Measurements from ENCODE around the gene IQSEC3. TPM values are rescaled to one million over a fixed set of nuclear protein-coding genes. Genes with fewer than 3 reads are reported as not detected.

Gene IQSEC3
- total RNA-seq, 1 experiment from 2014 or later, result 0.55 TPM

DNA sequence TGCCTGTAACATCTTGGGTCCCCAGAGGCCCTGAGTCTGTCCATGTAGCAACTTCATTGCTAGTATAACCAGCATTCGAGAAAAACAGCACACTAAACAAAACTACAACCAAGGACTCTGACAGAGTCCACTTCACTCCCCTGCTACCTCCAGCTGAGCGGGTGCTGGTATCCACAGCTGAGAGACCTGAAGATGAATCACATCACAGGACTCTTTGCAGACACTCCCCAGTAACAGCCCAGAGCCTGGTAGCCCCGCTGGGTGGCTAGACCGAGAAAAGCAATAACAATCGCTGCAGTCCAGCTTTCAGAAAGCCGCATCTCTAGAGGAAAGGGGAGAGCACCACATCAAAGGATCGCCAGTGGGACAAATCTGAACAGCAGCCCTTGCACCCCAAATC, 9.0 kb upstream of the IQSEC3 start:
- no peak overlapping the region for H4K5ac ChIP-seq (ENCODE audit: insufficient read length, low read depth, low read length)
- no peak overlapping the region for H3T11ph ChIP-seq (ENCODE audit: low read length)
- Mint-ChIP-seq H3K9me3 (peaks cover 16 to 48% of the 10 kb centered on the region in 2 experiments), H3K27ac (no peak overlapping the region), H3K4me3 (no peak overlapping the region), H3K36me3 (ENCODE audit: insufficient read depth in 1 of 3, low read depth in 3 of 3) (no peaks in the 10 kb centered on the region), H3K27me3 (ENCODE audit: low read depth) (peaks cover 64% of the 10 kb centered on the region), H3K4me1 (peaks cover 22 to 25% of the 10 kb centered on the region in 2 experiments)
- no peak overlapping the region for H3K4me2 ChIP-seq (ENCODE audit: insufficient read depth, insufficient read length, low read length)
- no peak overlapping the region for H2AFZ ChIP-seq (ENCODE audit: low read length)
- H3K9me3 ChIP-seq (ENCODE audit: control insufficient read depth, low read depth, low read length), result no peaks in the 10 kb centered on the region
- no peaks in the 10 kb centered on the region; the same call in 1 of the 2 replicates for H3K4me1 ChIP-seq (ENCODE audit: insufficient read depth, low read length)
- H4K91ac ChIP-seq (ENCODE audit: insufficient read length, low read depth, low read length), result no peak overlapping the region
- no peak overlapping the region for H2BK120ac ChIP-seq (ENCODE audit: low read depth, low read length, poor library complexity, severe bottlenecking)
- no peak overlapping the region for H2BK5ac ChIP-seq (ENCODE audit: insufficient read length, low read length)
- no peak for DNase-seq
- no CpG with 5 or more reads among the region's 7 CpGs for WGBS (ENCODE audit: extremely low coverage, insufficient read length, low lambda C conversion rate)
- H2BK12ac ChIP-seq (ENCODE audit: insufficient read length, low read depth, low read length), result no peak overlapping the region
- H3K23me2 ChIP-seq (ENCODE audit: insufficient read length, low read depth, low read length, poor library complexity, severe bottlenecking), result peaks cover 3% of the 10 kb centered on the region
- no peaks in the 10 kb centered on the region for H3K79me2 ChIP-seq (ENCODE audit: insufficient read depth, low read length)
- H2AK5ac ChIP-seq (ENCODE audit: insufficient read length, low read length), result no peak overlapping the region
- no peak overlapping the region for H3K9ac ChIP-seq (ENCODE audit: extremely low read depth, insufficient read length, low read length)
- TF ChIP-seq, protein P1, sequence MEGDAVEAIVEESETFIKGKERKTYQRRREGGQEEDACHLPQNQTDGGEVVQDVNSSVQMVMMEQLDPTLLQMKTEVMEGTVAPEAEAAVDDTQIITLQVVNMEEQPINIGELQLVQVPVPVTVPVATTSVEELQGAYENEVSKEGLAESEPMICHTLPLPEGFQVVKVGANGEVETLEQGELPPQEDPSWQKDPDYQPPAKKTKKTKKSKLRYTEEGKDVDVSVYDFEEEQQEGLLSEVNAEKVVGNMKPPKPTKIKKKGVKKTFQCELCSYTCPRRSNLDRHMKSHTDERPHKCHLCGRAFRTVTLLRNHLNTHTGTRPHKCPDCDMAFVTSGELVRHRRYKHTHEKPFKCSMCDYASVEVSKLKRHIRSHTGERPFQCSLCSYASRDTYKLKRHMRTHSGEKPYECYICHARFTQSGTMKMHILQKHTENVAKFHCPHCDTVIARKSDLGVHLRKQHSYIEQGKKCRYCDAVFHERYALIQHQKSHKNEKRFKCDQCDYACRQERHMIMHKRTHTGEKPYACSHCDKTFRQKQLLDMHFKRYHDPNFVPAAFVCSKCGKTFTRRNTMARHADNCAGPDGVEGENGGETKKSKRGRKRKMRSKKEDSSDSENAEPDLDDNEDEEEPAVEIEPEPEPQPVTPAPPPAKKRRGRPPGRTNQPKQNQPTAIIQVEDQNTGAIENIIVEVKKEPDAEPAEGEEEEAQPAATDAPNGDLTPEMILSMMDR (conservative IDR thresholded peaks at IDR 0.05), result no peak
- H3K4ac ChIP-seq (ENCODE audit: low read depth, low read length), result no peak overlapping the region
- H3K27me3 ChIP-seq (ENCODE audit: insufficient read depth, low read length), result peaks cover 5% of the 10 kb centered on the region; the same call in 1 of the 2 replicates
- H4K20me1 ChIP-seq (ENCODE audit: control insufficient read depth, insufficient read depth, insufficient read length), result no peaks in the 10 kb centered on the region
- H3K79me1 ChIP-seq (ENCODE audit: insufficient read depth, low read depth, low read length, poor library complexity, severe bottlenecking), result no peaks in the 10 kb centered on the region
- H3K23ac ChIP-seq (ENCODE audit: insufficient read length, low read depth, low read length), result no peak overlapping the region
- H3K56ac ChIP-seq (ENCODE audit: insufficient read length, low read depth, low read length), result no peak overlapping the region
- no peak overlapping the region for H3K27ac ChIP-seq (ENCODE audit: insufficient read length, low read depth, low read length)
- no peak overlapping the region for H2BK15ac ChIP-seq (ENCODE audit: low read depth, low read length)
- no peak overlapping the region for H3K14ac ChIP-seq (ENCODE audit: insufficient read depth, low read length)
- H4K8ac ChIP-seq (replicated peaks; ENCODE audit: insufficient read length, low read depth, low read length), result no peak overlapping the region
- no peak overlapping the region for H3K18ac ChIP-seq (ENCODE audit: insufficient read length, low read depth, low read length)
- no peak overlapping the region for H2BK20ac ChIP-seq (ENCODE audit: low read depth, low read length, poor library complexity, severe bottlenecking)

All from H9 (cell line).